ENCODE measurements around the gene OR8G1.
"Not testable (repeated sequence)": the region's sequence is repeated elsewhere in the genome, so short reads cannot be mapped to it uniquely, and the experiment has no call there.

OR8G1 gene, protein sequence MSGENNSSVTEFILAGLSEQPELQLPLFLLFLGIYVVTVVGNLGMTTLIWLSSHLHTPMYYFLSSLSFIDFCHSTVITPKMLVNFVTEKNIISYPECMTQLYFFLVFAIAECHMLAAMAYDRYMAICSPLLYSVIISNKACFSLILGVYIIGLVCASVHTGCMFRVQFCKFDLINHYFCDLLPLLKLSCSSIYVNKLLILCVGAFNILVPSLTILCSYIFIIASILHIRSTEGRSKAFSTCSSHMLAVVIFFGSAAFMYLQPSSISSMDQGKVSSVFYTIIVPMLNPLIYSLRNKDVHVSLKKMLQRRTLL

GRCh38 chr11:124240621-124241397 is at the start of gene OR8G1:
OR8G1 (plus strand) TSS chr11:124241095; CDS start chr11:124249676, 8,581 bp downstream.
- no peak for DNase-seq (ENCODE audit: low spot score)

DNA sequence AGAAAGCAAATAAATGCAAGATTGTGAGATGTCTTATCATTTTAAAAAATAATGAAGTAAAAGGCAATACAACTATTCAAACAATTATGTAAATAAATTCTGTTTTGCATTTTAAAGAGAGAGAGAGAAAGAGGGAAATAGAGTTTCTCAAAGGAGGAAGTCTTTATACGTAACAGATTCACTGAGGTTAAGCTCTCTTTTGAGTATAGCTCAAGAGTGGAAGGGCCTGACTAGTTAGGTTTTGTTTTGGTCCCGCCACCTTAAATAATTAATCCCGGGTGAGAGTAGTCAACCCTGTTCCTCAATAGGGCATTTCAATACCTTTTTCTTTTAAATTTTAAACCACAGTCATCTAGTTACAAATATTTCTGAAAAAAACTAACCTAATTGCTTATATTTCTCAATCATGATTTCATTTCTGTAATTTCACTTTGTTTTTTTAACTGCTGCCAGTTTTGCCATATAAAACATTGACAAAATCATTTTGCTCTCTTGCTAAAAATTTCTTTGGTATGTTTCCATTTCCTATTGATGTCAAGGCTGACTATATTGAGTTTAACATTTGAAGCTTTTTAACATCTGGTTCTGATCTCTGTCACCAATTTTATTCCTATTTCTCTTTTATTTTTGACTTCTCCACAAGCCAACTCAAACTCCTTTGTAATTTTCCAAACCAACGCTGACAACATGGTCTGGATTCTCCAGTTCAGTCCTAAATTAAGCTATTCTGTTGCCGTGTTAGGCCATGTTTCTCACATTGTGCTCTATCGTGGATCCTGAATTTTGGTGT is 47.5 kb upstream of the OR8G1 start:
- no peak for DNase-seq (ENCODE audit: low spot score)

DNA sequence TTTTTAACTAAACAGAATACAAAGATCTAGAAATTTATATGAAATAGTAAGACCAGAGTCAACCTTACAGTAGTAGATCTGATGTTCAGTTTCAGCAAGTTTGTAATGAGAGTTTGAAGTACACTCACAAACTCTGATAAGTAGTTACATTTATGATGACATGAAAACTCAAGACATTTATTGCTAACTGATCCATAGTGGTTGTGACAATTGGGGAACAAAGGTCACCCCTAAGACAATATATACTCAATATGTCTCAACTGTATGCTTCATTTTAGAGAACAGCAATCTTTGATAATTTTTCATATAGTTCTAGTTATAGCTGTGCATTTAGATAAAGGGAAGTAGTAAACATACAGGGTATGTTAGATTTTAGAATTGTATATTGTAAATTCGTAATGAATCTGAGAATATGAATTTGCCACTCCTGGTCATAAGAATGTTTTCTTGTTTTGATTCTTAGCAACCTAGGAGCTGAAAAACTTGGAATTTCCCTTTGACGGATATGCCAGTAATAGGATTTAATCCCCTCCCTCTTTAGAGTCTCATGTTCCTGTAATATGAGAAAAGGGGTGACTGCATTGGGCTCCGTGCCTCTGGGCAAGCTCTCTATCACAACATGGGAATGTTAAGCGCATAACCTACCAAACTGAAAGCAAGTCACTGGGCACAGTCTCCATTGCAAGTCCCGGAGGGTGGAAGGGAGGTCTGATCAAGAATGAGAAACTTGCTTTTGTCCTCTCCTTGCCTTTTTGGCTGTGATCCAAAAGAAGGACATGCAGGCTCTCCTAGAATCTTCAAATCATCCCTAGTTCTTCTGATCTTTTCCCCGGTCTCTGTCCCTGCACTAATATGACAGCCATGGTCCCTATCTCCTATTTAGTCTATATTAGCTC is 46.4 kb upstream of the OR8G1 start:
- DNase-seq (ENCODE audit: low spot score): no peak

- DNase-seq (ENCODE audit: low spot score): peak; percentile 22
Observed at GRCh38 chr11:124195189-124195734, 45.6 kb upstream of the OR8G1 start.

DNA sequence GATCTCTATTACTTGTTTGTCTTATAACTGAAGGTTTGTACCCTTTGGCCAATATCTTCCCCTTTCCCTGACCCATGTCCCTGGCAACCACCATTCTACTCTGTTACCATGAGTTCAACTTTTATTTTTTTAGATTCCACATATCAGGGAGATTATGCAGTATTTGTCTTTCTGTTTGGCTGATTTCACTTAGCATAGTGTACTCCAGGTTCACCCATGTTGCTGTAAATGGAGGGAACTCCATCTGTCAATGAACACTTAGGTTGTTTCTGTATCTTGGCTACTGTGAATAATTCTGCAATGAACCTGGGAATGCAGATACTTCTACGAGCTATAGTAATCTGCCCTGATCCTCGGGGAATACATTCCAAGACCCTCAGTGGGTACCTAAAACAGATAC is 42.9 kb upstream of the OR8G1 start:
- no peak for DNase-seq (ENCODE audit: low spot score)

- no peak for DNase-seq (ENCODE audit: low spot score)
Observed at GRCh38 chr11:124198897-124199296, 42.0 kb upstream of the OR8G1 start.

GRCh38 chr11:124199702-124200101 is 41.2 kb upstream of the OR8G1 start:
- no peak for DNase-seq (ENCODE audit: low spot score)

DNA sequence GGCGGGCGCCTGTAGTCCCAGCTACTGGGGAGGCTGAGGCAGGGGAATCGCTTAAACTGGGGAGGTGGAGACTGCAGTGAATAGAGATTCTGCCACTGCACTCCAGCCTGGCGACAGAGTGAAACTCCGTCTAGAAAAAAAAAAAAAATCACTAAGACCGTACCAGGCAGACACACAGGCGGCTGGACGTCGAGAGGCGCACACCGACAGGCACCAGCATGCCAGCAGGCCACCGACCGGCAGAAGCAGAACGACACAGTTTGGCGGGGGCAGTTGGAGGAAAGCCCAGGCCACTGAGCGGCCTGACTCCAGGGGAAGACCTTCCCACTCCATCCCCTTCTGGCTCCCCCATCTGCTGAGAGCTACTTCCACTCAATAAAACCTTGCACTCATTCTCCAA is 40.2 kb upstream of the OR8G1 start:
- DNase-seq (ENCODE audit: low spot score): no peak

DNA sequence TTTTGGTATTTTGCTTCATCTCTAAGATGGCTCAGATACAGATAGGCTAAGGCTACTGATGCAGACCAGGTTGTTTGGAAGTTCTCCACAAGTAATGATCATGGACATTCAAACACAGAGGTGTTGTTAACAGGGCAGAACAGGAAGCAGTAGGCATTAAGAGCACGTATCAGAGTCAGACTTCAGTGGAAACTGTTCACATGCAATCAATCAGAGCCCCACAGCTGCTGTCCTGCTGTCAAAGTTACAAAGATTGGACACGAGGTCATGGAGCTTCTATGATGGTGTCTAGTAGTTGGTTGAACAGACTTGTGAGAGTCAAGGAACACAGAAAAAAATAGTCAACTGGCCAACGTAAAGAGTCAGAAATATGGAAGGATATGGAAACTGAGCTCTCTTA is 37.9 kb upstream of the OR8G1 start:
- DNase-seq (ENCODE audit: low spot score): no peak

- DNase-seq (ENCODE audit: low spot score): no peak
Observed at GRCh38 chr11:124204008-124204407, 36.9 kb upstream of the OR8G1 start.

DNA sequence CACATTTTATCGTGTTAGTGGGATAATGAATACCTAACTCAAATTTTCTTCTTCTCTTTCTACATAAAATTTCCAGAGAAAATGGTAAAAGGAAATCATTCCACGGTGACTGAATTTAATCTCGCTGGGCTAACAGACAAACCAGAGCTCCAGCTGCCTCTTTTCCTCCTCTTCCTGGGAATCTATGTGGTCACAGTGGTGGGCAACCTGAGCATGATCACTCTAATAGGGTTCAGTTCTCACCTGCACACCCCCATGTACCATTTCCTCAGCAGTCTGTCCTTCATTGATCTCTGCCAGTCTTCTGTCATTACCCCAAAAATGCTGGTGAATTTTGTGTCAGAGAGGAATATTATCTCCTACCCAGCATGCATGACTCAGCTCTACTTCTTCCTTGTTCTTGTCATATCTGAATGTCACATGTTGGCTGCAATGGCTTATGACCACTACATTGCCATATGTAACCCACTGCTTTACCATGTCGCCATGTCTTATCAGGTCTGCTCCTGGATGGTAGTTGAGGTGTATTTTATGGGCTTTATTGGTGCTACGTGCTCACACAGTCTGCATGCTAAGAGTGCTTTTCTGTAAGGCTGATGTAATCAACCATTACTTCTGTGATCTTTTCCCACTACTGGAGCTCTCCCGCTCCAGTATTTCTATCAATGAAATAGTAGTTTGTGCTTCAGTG is 33.6 kb upstream of the OR8G1 start:
- no peak for DNase-seq (ENCODE audit: low spot score)

DNA sequence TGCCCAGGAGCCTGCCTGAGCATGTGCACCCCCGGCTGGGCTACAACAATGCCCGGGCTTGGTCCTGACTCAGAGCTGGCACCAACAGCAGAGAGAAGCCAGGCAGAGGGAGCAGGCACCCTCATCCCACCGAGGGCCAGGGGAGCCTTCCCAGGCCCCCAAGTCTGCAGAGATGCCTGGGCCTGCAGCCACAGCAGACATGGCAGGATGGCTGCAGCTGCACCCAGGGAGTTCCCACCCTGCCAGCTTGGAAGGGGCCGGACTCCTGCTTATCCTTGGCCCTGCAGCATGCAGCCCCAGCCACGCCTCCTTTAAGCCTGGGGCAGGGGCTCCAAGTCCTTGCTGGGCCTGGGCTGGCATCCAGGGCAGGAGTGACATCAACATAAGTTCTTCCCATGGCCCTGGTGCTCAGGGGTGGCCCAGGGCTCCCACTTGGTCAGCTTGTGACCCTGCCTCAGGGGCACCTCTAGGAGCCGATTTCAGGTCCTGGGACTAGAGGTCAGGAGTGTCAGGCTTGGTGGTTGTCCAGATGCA is 31.0 kb upstream of the OR8G1 start:
- no peak for DNase-seq (ENCODE audit: low spot score)

DNA sequence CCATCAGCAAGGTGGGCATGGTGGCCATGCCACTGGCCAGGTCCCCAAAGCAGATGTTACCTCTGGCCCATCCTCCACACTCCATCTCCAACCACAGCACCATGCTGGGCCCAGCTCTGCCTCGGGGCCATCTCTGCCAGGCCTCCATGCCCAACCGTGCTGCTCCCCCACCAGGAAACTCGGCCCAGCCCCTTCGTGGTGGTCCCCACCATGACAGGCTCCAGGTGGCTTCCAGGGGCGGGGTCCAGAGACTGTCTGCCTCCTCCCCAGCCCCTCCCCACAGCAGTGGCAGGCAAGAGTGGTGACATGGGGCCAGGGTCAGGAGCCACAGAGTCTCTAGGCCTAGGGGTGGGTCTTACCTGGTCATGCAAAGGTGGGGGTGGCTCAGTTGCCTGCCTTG is 30.5 kb upstream of the OR8G1 start:
- DNase-seq (ENCODE audit: low spot score): no peak

- no peak for DNase-seq (ENCODE audit: low spot score)
Observed at GRCh38 chr11:124211321-124211720, 29.6 kb upstream of the OR8G1 start.

GRCh38 chr11:124214027-124214426 is 26.9 kb upstream of the OR8G1 start:
- DNase-seq (ENCODE audit: low spot score): no peak

- no peak for DNase-seq (ENCODE audit: low spot score)
Observed at GRCh38 chr11:124219126-124219525, 21.8 kb upstream of the OR8G1 start.

DNA sequence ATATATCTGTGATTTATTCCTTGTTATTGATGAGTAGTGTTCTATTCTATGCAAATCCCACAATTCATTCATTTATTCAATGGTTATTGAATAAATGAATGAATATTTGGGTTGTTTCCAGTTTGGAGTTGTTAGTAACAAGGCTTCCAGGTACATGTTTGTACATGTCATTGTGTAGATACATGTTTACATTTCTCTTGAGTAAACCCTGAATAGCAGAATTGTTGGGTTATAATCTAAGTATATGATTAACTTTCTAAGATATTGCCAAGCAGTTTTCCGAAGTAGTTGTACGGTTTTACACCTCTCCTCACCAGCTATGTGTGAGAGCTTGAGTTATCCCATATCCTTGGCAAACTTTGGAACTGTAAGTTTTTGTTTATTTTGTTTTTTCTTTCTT is 18.5 kb upstream of the OR8G1 start:
- DNase-seq (ENCODE audit: low spot score): no peak

DNA sequence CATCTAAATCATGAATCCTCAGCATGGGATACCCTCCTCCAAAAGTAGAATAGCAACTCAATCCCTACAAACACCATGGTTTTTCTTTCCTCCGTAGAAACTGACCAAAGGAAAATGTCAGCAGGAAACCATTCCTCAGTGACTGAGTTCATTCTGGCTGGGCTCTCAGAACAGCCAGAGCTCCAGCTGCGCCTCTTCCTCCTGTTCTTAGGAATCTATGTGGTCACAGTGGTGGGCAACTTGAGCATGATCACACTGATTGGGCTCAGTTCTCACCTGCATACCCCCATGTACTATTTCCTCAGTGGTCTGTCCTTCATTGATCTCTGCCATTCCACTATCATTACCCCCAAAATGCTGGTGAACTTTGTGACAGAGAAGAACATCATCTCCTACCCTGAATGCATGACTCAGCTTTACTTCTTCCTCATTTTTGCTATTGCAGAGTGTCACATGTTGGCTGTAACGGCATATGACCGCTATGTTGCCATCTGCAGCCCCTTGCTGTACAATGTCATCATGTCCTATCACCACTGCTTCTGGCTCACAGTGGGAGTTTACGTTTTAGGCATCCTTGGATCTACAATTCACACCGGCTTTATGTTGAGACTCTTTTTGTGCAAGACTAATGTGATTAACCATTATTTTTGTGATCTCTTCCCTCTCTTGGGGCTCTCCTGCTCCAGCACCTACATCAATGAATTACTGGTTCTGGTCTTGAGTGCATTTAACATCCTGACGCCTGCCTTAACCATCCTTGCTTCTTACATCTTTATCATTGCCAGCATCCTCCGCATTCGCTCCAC is 16.1 kb upstream of the OR8G1 start:
- DNase-seq (ENCODE audit: low spot score): not testable (repeated sequence)

DNA sequence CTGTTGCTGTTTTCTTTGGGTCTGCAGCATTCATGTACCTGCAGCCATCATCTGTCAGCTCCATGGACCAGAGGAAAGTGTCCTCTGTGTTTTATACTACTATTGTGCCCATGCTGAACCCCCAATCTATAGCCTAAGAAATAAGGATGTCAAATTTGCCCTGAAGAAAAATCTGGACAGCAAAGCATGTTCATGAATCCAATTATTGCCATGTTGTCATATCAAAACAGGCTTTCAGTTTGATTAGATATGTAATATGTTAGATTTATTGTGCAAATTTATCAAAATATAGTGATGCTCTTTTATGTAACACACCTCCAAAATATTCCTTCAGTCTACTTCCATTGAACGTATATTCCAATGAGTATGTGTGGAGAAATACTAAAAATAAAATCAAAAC is 15.4 kb upstream of the OR8G1 start:
- DNase-seq (ENCODE audit: low spot score): no peak

DNA sequence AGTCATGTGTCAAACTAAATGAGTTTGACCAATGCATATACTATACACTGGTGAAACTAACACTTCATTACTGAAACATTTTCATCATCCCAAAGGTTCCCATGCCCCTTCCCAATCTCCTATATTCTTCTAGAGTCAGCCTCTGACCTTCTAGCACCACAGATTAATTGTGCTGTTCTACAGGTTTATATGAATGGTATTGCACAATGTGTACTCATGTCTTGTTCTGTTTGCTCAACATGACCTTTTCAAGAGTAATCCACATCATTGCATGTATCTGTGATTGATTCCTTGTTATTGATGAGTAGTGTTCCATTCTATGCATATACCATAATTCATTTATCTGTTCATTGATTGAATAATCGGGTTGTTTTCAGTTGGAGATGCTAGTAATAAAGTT is 7.5 kb upstream of the OR8G1 start:
- DNase-seq (ENCODE audit: low spot score): no peak

All from germinal center (tissue), 1 donor.